Retina (tissue), 1 donor: ENCODE measurements around the gene CDC34.

Source experiments
- DNase-seq: peaks from one replicate; pipeline ENCODE4 v3.0.0-alpha.2; 2016

The CDC34 gene

DNA sequence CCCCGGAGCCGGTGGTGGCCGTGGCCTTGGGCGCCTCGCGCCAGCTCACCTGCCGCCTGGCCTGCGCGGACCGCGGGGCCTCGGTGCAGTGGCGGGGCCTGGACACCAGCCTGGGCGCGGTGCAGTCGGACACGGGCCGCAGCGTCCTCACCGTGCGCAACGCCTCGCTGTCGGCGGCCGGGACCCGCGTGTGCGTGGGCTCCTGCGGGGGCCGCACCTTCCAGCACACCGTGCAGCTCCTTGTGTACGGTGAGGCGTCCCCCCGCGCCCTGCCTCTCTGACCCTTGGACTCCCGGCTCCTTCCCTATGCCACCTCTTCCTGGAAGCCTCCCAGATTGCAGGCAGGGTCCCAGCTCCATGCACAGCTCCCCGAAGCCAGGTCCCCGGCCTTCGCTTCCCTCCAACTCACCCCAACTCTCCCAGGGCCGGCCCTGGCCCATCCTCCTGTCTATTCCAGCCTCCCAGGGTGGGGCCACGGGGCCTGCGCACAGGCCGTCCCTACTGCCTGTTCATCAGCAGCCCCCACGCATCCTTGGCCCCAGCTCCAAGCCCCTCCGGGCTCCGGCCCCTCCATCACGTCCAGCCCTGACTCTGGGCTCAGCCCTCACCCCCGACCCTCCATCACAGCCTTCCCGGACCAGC lies 33.6 kb upstream of the CDC34 start:
- DNase-seq: no peak

DNA sequence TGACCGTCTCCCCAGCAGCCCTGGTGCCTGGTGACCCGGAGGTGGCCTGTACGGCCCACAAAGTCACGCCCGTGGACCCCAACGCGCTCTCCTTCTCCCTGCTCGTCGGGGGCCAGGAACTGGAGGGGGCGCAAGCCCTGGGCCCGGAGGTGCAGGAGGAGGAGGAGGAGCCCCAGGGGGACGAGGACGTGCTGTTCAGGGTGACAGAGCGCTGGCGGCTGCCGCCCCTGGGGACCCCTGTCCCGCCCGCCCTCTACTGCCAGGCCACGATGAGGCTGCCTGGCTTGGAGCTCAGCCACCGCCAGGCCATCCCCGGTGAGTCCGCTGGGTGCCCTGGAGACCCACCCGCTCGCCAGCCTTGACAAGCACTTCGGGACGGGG lies 33.1 kb upstream of the CDC34 start:
- no peak for DNase-seq

DNA sequence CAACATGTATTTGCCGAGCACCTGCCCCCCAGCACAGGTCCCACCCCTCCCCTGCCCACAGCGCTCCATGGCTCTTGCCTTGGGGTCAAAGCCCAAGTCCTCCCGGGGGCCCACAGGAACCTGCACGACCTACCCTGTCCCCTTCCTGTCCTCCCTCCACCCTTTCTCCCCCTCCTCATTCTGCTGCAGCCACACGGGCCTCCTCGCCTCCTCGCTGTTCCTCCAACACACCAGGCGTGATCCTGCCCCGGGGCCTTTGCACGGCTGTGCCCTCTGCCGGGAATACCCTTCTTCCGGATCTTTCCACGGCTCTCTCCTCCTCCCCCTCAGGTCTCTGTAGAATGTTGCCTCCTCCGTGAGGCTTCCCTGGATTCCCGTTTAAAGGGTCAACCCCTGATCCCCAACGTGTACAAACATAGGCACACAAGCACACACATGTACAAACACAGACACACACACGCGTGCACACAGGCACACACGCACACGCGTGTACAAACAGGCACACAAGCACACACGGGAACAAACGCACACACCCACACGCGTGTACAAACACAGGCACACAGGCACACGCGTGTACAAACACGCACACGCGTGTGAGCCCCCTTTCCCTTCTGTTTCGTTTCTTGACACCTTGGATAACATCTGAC lies 32.5 kb upstream of the CDC34 start:
- DNase-seq: no peak

DNA sequence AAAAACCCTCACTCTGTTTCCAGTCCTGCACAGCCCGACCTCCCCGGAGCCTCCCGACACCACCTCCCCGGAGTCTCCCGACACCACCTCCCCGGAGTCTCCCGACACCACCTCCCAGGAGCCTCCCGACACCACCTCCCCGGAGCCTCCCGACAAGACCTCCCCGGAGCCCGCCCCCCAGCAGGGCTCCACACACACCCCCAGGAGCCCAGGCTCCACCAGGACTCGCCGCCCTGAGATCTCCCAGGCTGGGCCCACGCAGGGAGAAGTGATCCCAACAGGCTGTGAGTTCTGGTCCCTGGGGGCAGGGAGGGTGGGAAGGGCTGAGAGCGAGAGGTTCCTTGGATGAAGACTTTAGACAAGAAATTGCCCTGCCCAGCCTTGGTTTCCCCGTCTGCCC lies 29.9 kb upstream of the CDC34 start:
- DNase-seq: no peak

DNA sequence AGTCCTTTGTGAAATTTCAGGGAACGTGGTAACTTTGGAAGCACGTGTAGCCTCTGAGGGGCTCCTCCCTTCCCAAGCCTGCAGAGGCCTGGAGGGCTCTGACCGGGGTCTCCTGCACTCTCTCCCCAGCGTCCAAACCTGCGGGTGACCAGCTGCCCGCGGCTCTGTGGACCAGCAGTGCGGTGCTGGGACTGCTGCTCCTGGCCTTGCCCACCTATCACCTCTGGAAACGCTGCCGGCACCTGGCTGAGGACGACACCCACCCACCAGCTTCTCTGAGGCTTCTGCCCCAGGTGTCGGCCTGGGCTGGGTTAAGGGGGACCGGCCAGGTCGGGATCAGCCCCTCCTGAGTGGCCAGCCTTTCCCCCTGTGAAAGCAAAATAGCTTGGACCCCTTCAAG lies 26.9 kb upstream of the CDC34 start:
- DNase-seq: no peak

DNA sequence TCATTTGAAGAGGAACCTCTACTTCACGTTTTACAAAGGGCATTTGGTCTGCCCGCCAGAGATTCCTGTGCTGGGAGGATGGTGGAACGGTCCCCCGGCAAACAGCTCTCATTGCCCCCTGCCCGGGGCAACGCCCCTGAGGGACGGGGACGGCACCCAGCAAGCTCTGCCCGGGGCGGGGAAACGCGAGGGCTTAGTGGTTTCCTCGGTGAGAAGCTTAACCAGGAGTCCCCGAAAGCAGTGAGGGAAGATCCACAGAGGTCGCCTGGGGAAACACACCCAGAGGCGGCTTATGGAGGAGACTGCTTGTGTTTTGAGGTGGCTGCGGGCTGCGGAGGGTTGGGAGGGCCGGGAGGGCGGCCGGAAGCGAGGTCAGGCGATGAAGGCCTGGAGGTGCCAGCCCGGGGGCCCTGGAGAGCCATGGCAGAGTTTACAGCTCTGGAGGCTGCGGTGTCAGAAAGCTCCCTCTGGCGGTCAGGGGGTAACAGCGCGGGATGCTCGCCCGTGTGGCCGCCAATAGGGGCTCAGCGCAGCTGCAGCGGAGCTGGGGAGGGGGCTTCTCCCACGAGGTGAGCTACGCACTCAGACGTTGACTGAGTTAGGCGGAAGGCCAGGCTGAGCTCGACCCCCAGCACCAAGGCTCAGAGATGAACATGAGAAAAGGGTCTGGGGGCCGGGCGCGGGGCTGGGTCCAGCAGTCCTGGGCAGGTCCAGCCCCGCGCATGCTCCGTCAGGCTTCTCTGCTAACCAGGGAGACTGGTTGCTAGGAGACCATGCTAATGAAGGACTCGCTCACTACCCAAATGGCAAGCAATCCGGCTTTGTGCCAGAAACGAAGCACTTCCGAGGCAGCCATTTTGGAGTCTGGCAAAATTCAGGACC lies 24.9 kb upstream of the CDC34 start:
- peak; percentile 100 for DNase-seq

DNA sequence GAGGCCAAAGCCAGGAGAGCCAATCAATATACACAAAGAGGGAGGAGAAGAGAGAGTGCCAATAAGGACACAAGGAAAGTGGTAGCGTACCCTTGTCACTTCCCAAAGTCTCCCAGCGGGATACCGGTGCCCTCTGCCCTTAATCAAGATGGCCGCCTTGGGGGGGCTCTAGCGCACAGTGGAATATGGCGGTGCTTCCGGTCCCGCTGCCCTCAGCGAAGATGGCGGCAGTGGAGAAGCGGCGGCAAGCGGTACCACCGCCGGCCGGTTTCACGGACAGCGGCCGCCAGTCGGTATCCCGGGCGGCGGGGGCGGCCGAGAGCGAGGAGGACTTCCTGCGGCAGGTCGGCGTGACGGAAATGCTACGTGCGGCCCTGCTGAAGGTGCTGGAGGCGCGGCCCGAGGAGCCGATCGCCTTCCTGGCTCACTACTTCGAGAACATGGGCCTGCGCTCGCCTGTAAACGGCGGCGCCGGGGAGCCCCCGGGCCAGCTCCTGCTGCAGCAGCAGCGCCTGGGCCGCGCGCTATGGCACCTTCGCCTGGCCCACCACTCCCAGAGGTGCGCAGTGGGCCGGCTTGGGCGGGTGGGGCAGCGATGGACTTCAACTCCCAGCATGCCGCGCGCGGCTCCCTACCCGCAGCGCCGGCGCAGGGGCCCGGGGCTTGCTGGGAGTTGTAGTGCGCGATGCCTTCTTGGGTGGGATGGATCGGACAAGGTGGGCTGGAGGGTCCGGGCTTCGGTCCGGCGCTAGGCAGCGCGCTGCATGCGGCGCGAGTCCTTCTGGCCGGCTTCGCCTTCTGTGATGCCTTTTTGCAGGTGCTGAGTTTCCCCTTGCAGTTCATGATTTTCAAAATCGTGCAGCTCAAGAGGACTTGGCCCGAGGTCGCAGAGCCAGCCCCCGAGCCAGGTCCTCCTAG lies 24.0 kb upstream of the CDC34 start, which contains the start of gene TPGS1:
Gene TPGS1, plus strand, starts transcription at position 212 of the 918 bp plus-strand sequence. Its CDS starts 10 bp downstream, at position 222.
- peak; percentile 100 for DNase-seq

DNA sequence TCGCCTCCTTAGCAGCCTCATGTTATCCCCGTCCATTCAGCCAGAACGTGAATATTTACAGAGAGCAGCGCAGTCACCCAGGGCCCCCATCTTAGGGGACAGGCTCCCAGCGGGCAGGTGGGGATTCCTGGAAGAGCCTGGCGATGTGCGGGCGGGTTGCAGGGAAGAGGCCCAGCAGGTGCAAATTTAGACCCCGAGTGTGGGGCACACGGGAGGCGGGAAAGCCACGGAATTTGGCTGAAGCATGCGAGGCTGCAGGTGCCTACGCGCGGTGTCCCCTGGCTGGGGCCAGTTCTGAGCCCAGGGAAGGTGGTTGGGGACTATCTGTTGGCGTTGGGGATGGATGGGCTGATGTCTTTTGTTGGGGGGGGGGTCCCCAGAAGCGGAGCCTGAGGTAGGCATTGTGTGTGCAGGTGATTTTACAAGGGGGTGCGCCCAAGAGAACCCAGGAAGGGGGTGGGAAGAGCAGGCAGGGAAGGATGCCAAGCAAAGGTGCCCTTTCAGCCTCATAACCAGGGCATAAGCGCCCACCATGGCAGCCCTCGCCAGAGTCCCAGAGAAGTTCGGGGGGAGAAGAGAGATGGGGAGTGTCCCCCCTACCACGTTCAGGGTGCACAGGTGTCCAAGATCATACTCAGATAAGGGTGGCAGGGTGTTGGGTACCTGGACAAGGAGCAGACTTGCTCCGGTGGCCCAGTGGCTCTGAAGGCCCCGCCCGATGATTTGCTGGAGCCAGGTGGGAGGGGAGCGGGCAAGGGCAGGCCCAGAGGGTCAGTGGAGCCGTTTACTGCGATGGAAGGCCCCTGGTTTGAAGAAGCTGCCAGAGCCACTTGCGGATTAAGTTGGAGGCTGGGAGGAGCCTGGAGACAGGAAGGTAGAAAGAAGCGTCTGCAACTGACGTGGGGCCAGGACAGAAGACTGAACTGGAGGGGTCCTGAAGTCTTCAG lies 23.1 kb upstream of the CDC34 start:
- DNase-seq: no peak

DNA sequence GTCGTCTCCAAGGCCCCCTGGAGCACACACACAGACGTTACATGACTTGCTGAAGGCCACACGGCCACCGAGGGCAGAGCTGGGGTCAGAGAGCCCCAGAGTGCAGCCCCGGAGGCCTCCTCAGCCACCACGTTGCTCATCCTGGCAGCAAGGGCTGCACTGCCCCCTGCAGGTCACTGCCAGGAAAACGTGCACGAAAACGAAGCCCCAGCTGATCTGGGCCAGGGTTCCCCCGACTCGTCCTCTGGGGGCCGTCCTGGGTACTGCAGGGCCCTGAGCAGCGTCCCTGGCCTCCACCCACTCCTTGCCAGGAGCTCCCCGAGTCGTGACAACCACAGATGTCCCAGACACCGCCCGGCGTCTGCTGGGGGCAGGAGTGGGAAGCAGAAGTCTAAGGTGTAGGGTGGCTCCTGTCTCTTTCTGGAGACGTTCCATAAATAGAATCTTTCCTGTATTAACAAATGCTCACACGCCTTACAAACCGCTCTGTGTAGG lies 20.9 kb upstream of the CDC34 start:
- peak; percentile 91 for DNase-seq

DNA sequence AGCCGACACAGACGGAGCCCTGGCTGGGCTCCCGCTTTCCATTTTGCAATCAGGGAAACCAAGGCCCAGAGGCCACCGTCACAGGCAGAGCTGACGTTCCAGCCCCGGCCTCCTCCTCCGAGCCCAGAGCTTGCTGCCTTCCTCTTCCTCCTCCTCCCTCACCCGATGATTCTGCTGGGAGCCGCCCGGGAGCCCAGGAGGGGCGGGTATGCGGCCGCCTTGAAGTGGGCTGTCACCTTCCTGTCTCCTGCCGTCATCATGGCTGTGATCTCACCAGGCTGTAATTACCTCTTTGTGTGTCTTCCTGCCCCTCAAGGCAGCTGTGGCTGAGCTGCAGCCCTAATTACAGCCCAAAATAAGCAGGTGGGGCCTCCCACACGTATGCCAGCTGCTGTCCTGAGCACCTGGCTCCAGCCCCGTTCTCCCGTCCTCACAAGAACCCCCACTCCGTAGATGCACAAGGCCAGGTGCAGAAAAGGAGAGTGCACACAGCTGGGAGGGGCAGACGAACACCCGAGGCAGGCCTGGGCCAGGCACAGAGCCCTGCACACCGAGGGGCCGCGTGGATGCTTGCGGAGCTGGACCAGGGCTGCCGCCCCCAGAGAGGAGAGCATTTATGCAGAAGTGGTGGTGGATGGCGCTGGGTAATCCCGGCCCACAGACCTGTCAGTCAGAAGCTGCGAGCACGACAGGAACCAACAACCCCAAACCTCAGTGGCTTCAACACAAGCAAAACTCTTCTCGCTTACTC lies 20.3 kb upstream of the CDC34 start:
- no peak for DNase-seq

DNA sequence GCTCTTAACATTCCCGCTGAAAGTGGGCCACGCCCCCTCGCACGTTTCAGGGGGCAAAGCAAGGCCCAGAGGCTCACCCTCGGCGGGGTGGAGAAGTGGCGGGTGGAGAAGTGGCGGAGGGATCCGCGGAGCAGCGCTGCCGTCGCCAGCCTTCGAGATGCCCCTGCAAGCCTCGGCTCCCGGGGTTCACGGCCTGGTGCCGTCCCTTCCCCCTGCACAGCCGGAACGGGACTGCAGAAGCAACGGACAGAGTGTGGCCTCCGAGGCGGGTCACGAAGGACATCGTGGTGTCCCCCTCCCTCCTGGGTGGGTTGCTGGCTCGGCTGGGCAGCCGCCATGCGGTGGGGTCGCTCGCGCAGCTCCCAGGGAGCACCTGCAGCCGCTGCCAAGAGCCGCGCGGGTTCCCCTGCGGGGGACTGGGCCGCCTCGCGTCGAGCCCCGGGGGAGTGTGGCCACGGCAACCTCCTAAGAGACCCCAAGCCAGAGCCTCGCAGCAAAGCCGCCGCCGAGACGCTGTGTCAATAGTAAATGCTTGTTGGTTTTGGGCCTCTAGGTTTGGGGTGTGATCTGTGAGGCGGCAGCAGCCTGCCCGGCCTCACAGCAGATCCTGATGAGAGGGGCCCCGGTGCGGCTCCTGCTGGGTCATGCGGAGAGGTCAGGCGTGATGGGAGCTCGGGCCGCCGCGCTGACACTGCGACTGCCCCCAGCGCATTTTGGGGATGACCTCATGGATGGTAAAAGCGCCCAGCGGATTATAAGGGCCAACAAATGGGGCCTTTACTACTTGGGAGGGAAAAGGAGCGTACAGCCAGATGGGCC lies 18.8 kb upstream of the CDC34 start:
- DNase-seq: peak; percentile 81

DNA sequence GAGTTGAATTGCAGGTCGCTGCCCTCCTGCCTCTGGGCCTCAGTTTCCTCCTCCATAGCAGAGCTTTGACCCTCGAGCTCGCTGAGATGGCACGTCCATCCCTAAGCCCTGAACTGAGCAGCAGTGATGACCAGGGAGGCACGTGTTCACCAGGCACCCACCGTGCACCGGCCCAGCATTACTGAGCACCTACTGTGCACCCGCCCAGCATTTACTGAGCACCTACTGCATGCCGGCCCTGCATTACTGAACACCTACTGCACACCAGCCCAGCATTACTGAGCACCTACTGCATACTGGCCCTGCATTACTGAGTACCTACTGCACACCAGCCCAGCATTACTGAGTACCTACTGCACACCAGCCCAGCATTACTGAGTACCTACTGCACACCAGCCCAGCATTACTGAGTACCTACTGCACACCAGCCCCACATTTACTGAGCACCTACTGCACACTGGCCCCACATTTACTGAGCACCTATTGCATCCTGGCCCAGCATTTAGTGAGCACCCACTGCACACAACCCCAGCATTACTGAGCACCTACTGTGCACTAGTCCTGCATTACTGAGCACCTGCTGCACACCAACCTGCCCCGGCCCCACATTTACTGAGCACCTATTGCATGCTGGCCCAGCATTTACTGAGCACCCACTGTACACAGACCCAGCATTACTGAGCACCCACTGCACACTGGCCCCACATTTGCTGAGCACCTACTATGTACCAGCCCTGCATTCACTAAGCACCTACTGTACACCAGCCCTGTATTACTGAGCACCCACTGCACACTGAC lies 18.0 kb upstream of the CDC34 start:
- DNase-seq: no peak

DNA sequence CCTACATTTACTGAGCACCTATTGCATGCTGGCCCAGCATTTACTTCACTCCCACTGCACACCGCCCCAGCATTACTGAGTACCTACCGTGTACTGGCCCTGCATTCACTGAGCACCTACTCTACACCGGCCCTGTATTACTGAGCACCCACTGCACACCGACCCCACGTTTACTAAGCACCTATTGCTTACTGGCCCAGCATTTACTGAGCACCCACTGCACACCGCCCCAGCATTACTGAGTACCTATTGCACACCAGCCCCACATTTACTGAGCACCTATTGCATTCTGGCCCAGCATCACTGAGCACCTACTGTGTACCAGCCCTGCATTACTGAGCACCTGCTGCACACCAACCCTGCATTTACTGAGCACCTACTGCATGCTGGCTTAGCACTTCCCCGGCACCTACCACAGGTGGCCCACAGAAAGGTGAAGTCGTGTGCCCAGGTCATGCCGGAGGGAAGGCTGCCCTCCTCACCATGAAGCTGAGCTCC lies 17.3 kb upstream of the CDC34 start:
- DNase-seq: no peak

DNA sequence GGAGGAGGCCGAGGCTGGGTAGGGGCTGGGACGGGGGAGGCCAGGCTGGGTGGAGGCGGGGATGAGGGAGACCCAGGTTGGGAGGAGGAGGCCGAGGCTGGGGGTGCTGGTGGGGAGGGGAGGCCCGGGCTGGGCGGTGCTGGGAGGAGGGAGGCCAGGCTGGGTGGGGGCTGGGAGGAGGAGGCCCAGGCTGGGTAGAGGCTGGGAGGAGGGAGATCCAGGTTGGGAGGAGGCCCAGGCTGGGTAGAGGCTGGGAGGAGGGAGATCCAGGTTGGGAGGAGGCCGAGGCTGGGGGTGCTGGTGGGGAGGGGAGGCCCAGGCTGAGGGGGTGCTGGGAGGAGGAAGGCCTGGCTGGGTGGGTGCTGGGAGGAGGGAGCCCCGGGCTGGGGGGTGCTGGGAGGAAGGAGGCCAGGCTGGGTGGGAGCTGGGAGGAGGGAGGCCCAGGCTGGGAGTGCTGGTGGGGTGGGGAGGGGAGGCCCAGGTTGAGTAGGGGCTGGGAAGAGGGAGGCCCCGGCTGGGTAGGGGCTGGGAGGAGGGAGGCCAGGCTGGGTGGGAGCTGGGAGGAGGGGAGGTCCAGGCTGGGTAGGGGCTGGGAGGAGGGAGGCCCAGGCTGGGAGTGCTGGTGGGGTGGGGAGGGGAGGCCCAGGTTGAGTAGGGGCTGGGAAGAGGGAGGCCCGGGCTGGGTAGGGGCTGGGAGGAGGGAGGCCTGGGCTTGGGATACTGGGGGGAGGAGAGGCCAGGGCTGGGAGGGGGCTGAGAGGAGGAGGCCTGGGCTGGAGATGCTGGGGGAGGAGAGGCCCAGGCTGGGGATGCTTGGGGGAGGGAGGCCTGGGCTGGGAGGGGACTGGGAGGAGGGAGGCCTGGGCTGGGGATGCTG lies 13.6 kb upstream of the CDC34 start:
- peak; percentile 35 for DNase-seq

DNA sequence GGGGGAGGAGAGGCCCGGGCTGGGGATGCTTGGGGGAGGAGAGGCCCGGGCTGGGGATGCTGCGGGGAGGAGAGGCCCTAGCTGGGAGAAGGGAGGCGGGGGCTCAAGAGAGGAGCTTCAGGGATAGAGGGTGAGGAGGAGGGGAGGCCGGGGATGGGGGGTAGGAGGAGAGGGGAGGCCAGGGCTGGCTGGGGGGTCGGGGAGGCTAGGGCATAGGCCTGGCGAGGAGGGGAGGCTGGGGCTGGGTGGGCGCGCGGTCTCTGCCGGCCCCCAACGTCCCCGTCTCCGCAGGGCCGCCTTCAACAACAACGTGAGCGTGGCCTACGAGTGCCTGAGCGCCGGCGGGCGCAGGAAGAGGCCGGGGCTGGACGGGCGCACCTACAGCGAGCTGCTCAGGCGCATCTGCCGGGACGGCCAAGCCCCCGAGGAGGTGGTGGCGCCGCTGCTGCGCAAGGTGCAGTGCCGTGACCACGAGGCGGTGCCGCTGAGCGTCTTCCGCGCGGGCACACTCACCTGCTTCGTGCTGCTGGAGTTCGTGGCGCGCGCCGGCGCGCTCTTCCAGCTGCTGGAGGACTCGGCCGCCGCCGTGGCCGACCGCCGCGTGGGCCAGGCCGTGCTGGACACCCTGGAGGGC lies 12.8 kb upstream of the CDC34 start:
- DNase-seq: peak; percentile 81

DNA sequence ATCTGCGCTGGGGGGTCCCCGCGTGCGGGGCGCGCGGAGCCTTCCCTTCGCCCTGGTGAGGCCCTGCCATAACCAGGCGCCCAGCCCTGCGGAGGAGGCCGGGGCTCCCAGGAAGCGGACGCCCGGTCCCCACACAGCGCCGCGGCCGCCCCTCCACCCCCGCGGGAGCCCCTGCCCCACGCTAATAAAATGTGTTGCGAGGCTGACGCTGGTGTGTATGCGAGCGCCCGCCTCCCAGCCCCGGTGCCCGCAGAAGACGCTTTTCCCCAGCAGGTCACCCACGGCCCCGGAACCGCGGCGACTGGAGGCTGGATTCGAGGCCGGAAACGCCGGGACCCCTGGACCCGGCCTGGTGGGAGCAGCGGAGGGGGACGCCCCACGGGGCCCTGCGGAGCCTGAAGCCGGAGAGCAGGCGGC lies 12.1 kb upstream of the CDC34 start:
- no peak for DNase-seq

DNA sequence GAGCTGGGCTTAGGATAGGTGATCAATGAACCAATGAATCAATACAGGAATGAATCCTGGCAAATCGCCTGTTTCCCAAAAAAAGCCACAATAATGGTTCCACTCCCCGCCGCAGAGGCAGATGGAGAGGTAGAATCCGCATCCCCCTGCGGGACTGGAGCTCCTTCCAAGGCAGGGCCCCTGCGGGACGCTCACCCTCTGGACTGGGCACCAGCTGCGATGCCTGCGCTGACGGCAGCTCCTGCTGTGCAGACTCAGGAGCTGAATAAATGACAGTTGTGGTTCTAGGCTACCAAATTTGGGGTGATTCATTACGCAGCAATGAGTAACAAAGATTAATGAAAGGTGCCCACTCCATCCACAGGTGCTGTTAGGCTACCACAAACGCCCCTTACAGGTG lies 8.8 kb upstream of the CDC34 start:
- no peak for DNase-seq
